GM10266 (cell line): Measurements from ENCODE around the gene GATA2.

ENCODE experiments used
- DNase-seq: peaks from one replicate; pipeline ENCODE4 v3.0.0; 2012; ENCODE audit errors: extremely low spot score
- CTCF ChIP-seq: IDR thresholded peaks from 2 replicates; pipeline ENCODE4 v1.5.1; 2012; ENCODE audit warnings: mild to moderate bottlenecking, low read depth; ENCODE audit not compliant: control insufficient read depth, insufficient read depth; ENCODE audit errors: missing control alignments

GATA2 gene

GRCh38 chr3:128492671-128493569 is at the start of gene GATA2:
Gene GATA2 (minus strand): TSS chr3:128493201. CDS start chr3:128487031, 6,170 bp downstream.
- DNase-seq: no peak
- no peak for TF ChIP-seq CTCF

GRCh38 chr3:128541246-128541645 is 48.2 kb upstream of the GATA2 start:
- no peak for DNase-seq
- TF ChIP-seq CTCF: no peak

GRCh38 chr3:128539376-128539775 is 46.4 kb upstream of the GATA2 start:
- no peak for DNase-seq
- no peak for TF ChIP-seq CTCF

- no peak for DNase-seq
Measured at GRCh38 chr3:128537091-128537703, 44.2 kb upstream of the GATA2 start.

GRCh38 chr3:128532012-128532983 is 39.3 kb upstream of the GATA2 start:
- DNase-seq: no peak
- TF ChIP-seq CTCF: no peak

More at GRCh38 chr3:128537091-128537703, 44.2 kb upstream of the GATA2 start:
- no peak for TF ChIP-seq CTCF

- no peak for DNase-seq
- no peak for TF ChIP-seq CTCF
Measured at GRCh38 chr3:128524374-128525299, 31.6 kb upstream of the GATA2 start.
